Ectodermal cell (in vitro differentiated cells): ENCODE measurements around the gene ZNF766.
"Not testable (repeated sequence)": the region's sequence is repeated elsewhere in the genome, so short reads cannot be mapped to it uniquely, and the experiment has no call there.

Experiments used
- H3K27ac ChIP-seq: 2 replicates; pipeline ENCODE4 v1.7.0; 2013; ENCODE audit warnings: mild to moderate bottlenecking, low read depth, low read length; ENCODE audit not compliant: insufficient read depth, poor library complexity, severe bottlenecking
- H3K27me3 ChIP-seq: 2 replicates; pipeline ENCODE4 v1.7.0; 2013; ENCODE audit warnings: mild to moderate bottlenecking, low read length; ENCODE audit not compliant: insufficient read depth, control insufficient read depth, poor library complexity, severe bottlenecking
- H3K36me3 ChIP-seq: one replicate; pipeline ENCODE4 v1.7.0; 2013; ENCODE audit warnings: low read length; ENCODE audit not compliant: control insufficient read depth, insufficient read depth
- H3K4me1 ChIP-seq: one replicate; pipeline ENCODE4 v1.7.0; 2013; ENCODE audit warnings: low read length; ENCODE audit not compliant: control insufficient read depth, insufficient read depth
- H3K4me3 ChIP-seq: 2 replicates; pipeline ENCODE4 v1.7.0; 2013; ENCODE audit warnings: low read depth, low read length, control low read depth; ENCODE audit not compliant: insufficient read depth
- H3K9me3 ChIP-seq: 2 replicates; pipeline ENCODE4 v1.7.0; 2013; ENCODE audit warnings: mild to moderate bottlenecking, low read length, moderate library complexity; ENCODE audit not compliant: control insufficient read depth
- WGBS, 2 experiments: methylation state at CpG; one replicate each; pipeline ENCODE4 v1.1.7; 2013; ENCODE audit warnings: missing lambda C conversion rate in 2 of 2; 5-methylcytosine and 5-hydroxymethylcytosine counted together

Gene ZNF766

GRCh38 chr19:52274191-52274590 is 4.8 kb downstream of the ZNF766 start:
- 75 to 79% methylated on average over 5 of the region's 5 CpGs for WGBS, 2 experiments
- Histone ChIP-seq H3K27ac (no peak overlapping the region), H3K9me3 (no peaks in the 10 kb centered on the region), H3K4me3 (no peak overlapping the region), H3K36me3 (peaks cover 10% of the 10 kb centered on the region), H3K4me1 (no peaks in the 10 kb centered on the region), H3K27me3 (no peaks in the 10 kb centered on the region)

DNA sequence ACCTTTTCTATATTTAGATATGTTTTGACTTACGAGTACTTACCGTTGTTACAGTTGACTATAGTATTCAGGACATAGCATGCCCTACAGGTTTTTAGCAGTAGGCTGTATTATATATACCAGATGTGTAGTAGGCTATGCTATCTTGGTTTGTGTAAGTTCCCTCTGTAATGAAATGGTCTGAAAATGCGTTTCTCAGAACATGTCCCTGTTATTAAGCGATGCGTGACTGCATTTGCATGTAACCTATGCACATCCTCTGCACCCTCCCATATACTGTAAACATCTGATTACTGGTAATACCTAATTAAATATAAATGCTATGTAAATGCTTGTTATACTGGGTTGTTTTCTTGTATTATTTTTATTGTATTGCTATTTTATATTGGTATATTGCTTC is 6.6 kb downstream of the ZNF766 start:
- no peaks in the 10 kb centered on the region for H3K4me1 ChIP-seq
- peaks cover 10% of the 10 kb centered on the region for H3K36me3 ChIP-seq
- WGBS, 2 experiments: 96 to 100% methylated on average over 5 of the region's 5 CpGs
- no peak overlapping the region for H3K4me3 ChIP-seq
- no peak overlapping the region for H3K27ac ChIP-seq
- H3K9me3 ChIP-seq: no peaks in the 10 kb centered on the region
- no peaks in the 10 kb centered on the region for H3K27me3 ChIP-seq

- Histone ChIP-seq H3K27me3 (no peaks in the 10 kb centered on the region), H3K4me3 (no peak overlapping the region), H3K27ac (no peak overlapping the region), H3K9me3 (no peaks in the 10 kb centered on the region), H3K36me3 (peaks cover 5% of the 10 kb centered on the region), H3K4me1 (no peaks in the 10 kb centered on the region)
- WGBS, 2 experiments: 92 to 97% methylated on average over 6 of the region's 6 CpGs
Observed at GRCh38 chr19:52277471-52277870, 8.1 kb downstream of the ZNF766 start.

- H3K9me3 ChIP-seq: no peaks in the 10 kb centered on the region
- peaks cover 54% of the 10 kb centered on the region for H3K36me3 ChIP-seq
- WGBS, 2 experiments: 90 to 96% methylated on average over 6 of the region's 6 CpGs
- no peak overlapping the region for H3K4me3 ChIP-seq
- H3K27me3 ChIP-seq: no peaks in the 10 kb centered on the region
- H3K4me1 ChIP-seq: no peaks in the 10 kb centered on the region
- H3K27ac ChIP-seq: no peak overlapping the region
Observed at GRCh38 chr19:52286256-52286655, 16.9 kb downstream of the ZNF766 start.

- no peaks in the 10 kb centered on the region for H3K9me3 ChIP-seq
Observed at GRCh38 chr19:52291781-52292180, 22.4 kb downstream of the ZNF766 start.

DNA sequence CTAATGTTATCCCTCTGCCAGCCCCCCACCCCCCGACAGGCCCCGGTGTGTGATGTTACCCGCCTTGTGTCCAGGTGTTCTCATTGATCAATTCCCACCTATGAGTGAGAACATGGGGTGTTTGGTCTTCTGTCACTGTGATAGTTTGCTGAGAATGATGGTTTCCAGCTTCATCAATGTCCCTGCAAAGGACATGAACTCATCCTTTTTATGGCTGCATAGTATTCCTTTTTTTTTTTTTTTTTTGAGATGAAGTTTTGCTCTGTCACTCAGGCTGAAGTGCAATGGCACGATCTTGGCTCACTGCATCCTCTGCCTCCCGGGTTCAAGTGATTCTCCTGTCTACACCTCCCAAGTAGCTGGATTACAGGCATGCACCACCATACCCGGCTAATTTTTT is 23.6 kb downstream of the ZNF766 start:
- not testable (repeated sequence) for H3K9me3 ChIP-seq, H3K4me1 ChIP-seq, H3K4me3 ChIP-seq, H3K27ac ChIP-seq, H3K27me3 ChIP-seq
- 88 to 90% methylated on average over 6 of the region's 6 CpGs for WGBS, 2 experiments
- peaks cover 26% of the 10 kb centered on the region for H3K36me3 ChIP-seq

More at GRCh38 chr19:52291781-52292180, 22.4 kb downstream of the ZNF766 start:
- Histone ChIP-seq H3K27me3 (no peaks in the 10 kb centered on the region), H3K4me3 (no peak overlapping the region), H3K27ac (no peak overlapping the region), H3K36me3 (peaks cover 26% of the 10 kb centered on the region), H3K4me1 (no peaks in the 10 kb centered on the region)
- WGBS, 2 experiments: 95 to 96% methylated on average over 3 of the region's 3 CpGs

GRCh38 chr19:52296400-52296772 is 27.0 kb downstream of the ZNF766 start:
- Histone ChIP-seq H3K27me3 (no peaks in the 10 kb centered on the region), H3K4me3 (peak overlapping the region; percentile 54), H3K9me3 (no peaks in the 10 kb centered on the region), H3K36me3 (peaks cover 24% of the 10 kb centered on the region), H3K4me1 (no peaks in the 10 kb centered on the region), H3K27ac (no peak overlapping the region)
- 52 to 53% methylated on average over 8 of the region's 8 CpGs for WGBS, 2 experiments

DNA sequence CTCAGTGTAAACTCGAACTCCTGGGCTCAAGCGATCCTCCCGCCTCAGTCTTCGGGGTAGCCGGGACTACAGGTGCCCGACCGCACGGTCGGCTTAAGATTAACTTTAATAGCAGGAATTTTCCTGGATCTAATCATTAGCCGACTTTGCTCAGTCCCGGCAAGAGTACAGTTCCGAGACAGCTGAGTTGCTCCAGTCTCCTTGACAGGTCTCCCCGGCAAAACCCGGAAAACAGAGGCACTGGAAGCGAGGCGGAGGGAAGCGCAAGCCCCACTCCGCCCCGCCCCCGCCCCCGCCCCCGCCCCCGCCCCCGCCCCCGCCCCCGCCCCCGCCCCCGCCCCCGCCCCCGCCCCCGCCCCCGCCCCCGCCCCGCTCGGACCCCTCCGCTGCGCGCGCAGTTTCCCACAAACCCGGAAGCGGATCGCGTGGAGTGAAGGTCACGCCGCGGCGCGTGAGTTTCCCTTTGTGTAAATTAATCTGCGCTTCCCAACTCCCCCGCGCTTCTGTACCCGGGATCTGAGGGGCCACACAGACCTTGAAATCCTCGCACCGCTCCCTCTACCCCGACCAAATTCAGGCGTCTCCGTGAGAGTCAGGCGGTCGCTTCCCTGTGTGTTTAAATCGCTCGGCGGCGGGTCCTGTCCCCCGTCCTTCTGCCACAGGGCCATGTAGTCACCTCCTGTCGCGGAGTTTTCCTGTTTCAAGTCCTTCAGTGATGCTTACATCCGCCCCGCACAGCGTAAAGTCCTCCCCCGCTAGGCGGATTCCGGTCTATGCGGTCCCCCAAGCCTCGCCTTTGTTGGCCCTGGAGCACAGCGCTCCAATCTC is 27.6 kb downstream of the ZNF766 start, which contains the start of gene ZNF480:
Gene ZNF480, plus strand, starts transcription at position 397 of the 828 bp plus-strand sequence. CDS start 3,244 bp downstream, outside the sequence.
- H3K27ac ChIP-seq: peak within 1 kb of the TSS; percentile 82
- 1% methylated on average over 60 to 69 of the region's 75 CpGs for WGBS, 2 experiments

DNA sequence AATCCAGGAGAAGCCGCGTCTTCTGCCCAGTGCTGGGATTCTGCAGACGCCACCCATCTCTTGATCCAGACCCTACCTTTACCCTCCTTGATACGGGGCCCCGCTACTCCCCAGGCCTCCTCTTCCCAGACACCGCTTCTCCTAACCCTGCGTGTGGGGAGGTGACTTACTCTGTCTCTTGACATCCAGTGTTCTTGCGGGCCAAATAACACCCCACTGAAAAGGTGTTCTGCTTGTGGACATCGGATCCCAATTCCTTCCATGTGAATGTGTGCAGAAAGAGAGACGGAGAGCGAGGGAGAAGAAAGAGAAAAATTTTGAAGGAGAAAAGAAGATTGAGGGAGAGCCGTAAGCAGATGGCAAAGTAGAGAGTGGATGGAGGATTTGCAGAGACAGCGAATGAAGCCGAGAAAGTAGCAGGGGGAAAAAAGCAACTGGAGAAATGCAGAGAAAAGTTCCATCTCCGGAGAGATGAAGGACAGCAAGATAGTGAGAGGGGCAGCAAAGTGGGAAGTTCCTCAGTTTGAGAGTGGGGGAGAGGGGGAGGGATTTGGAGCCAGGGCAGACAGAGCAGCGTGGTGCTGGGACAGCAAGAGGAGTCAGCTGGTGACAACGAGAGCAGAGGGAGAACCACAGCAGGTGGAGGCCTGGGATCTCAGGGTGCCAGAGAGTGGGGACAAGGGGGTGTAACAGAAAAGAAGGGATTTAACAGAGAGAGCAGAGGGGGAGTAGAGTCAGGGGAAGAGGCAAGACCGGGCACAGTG is 28.4 kb downstream of the ZNF766 start:
- H3K27me3 ChIP-seq: no peaks in the 10 kb centered on the region
- H3K36me3 ChIP-seq: peaks cover 35% of the 10 kb centered on the region
- 20 to 21% methylated on average over 18 of the region's 18 CpGs for WGBS, 2 experiments
- peak overlapping the region; percentile 97 for H3K4me3 ChIP-seq
- no peaks in the 10 kb centered on the region for H3K9me3 ChIP-seq
- no peaks in the 10 kb centered on the region for H3K4me1 ChIP-seq
- H3K27ac ChIP-seq: peak overlapping the region; percentile 82

More for the DNA sequence above, 27.6 kb downstream of the ZNF766 start, which contains the start of gene ZNF480:
- H3K9me3 ChIP-seq: no peaks in the 10 kb centered on the region
- H3K36me3 ChIP-seq: peaks cover 28% of the 10 kb centered on the region
- H3K4me3 ChIP-seq: peak within 1 kb of the TSS; percentile 97
- no peaks in the 10 kb centered on the region for H3K27me3 ChIP-seq
- no peaks in the 10 kb centered on the region for H3K4me1 ChIP-seq

DNA sequence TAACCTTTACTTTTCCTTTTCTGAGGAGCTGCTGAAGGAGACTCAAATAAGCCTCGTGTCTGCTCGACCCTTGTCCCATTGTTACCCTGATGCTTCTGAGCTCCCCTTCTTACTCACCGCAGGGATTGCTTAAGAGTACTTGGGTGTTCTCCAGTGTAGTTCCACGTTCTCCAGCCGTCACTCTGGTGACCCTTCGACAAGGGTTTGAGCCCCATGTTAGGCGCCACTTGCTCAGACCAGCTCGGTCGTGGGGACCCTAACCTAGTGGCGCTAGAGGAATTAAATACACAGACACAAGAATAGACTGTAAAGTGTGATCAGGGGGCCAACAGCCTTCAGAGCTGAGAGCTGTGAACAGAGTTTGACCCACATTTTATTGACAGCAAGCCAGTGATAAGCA is 37.9 kb downstream of the ZNF766 start:
- WGBS, 2 experiments: 96 to 97% methylated on average over 10 of the region's 10 CpGs
- peaks cover 70% of the 10 kb centered on the region for H3K36me3 ChIP-seq
- H3K9me3 ChIP-seq: peaks cover 3% of the 10 kb centered on the region
- H3K27me3 ChIP-seq: no peaks in the 10 kb centered on the region
- H3K4me3 ChIP-seq: no peak overlapping the region
- no peak overlapping the region for H3K27ac ChIP-seq
- no peaks in the 10 kb centered on the region for H3K4me1 ChIP-seq
